ENCODE results near the gene OPHN1.
A peak's percentile ranks its signal among the peaks of the same experiment; 100 is the strongest.
"Not testable (repeated sequence)": the region's sequence is repeated elsewhere in the genome, so short reads cannot be mapped to it uniquely, and the experiment has no call there.

Gene OPHN1

GRCh38 chrX:68355629-68355920, 77.7 kb downstream of the OPHN1 start:
- DNase-seq, result no peak

GRCh38 chrX:68354879-68355628, 78.2 kb downstream of the OPHN1 start:
- no peak for DNase-seq

GRCh38 chrX:68345025-68345424, 88.3 kb downstream of the OPHN1 start:
- DNase-seq, result no peak

- DNase-seq, result no peak
These were observed 89.7 kb downstream of the OPHN1 start for GRCh38 chrX:68343551-68343950.

GRCh38 chrX:68332201-68332731, 101.0 kb downstream of the OPHN1 start:
- no peak for DNase-seq

GRCh38 chrX:68326841-68327240, 106.5 kb downstream of the OPHN1 start:
- DNase-seq, result not testable (repeated sequence)

GRCh38 chrX:68307769-68308168, 125.5 kb downstream of the OPHN1 start:
- DNase-seq, result no peak

- peak in 1 of 5 experiments; percentile 22 for DNase-seq
These were observed 128.7 kb downstream of the OPHN1 start for GRCh38 chrX:68304602-68305001.

- DNase-seq, result no peak
These were observed 133.4 kb downstream of the OPHN1 start for GRCh38 chrX:68299898-68300297.

- no peak for DNase-seq
These were observed 140.8 kb downstream of the OPHN1 start for GRCh38 chrX:68292471-68292870.

- DNase-seq, result no peak
These were observed 145.2 kb downstream of the OPHN1 start for GRCh38 chrX:68288127-68288526.

GRCh38 chrX:68287419-68287818, 145.9 kb downstream of the OPHN1 start:
- DNase-seq, result no peak

GRCh38 chrX:68286980-68287379, 146.3 kb downstream of the OPHN1 start:
- no peak for DNase-seq

- DNase-seq, result no peak
These were observed 147.2 kb downstream of the OPHN1 start for GRCh38 chrX:68286076-68286475.

GRCh38 chrX:68284281-68284904, 148.9 kb downstream of the OPHN1 start:
- no peak for DNase-seq

- no peak for DNase-seq
These were observed 159.4 kb downstream of the OPHN1 start for GRCh38 chrX:68273887-68274286.

- not testable (repeated sequence) for DNase-seq
These were observed 168.5 kb downstream of the OPHN1 start for GRCh38 chrX:68264793-68265192.

GRCh38 chrX:68261060-68261672, 172.1 kb downstream of the OPHN1 start:
- no peak for DNase-seq

- DNase-seq, result no peak
These were observed 176.3 kb downstream of the OPHN1 start for GRCh38 chrX:68256990-68257389.

- no peak for DNase-seq
These were observed 178.3 kb downstream of the OPHN1 start for GRCh38 chrX:68254738-68255645.

GRCh38 chrX:68252664-68253063, 180.6 kb downstream of the OPHN1 start:
- DNase-seq, result no peak

GRCh38 chrX:68249903-68250302, 183.4 kb downstream of the OPHN1 start:
- DNase-seq, result no peak

GRCh38 chrX:68249401-68249831, 183.9 kb downstream of the OPHN1 start:
- DNase-seq, result no peak
